Measurements from ENCODE around the gene CLEC4C.

- TF ChIP-seq POLR2A (IDR thresholded peaks at IDR 0.05), result no peak
- TF ChIP-seq, protein P1, sequence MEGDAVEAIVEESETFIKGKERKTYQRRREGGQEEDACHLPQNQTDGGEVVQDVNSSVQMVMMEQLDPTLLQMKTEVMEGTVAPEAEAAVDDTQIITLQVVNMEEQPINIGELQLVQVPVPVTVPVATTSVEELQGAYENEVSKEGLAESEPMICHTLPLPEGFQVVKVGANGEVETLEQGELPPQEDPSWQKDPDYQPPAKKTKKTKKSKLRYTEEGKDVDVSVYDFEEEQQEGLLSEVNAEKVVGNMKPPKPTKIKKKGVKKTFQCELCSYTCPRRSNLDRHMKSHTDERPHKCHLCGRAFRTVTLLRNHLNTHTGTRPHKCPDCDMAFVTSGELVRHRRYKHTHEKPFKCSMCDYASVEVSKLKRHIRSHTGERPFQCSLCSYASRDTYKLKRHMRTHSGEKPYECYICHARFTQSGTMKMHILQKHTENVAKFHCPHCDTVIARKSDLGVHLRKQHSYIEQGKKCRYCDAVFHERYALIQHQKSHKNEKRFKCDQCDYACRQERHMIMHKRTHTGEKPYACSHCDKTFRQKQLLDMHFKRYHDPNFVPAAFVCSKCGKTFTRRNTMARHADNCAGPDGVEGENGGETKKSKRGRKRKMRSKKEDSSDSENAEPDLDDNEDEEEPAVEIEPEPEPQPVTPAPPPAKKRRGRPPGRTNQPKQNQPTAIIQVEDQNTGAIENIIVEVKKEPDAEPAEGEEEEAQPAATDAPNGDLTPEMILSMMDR (IDR thresholded peaks at IDR 0.05), result no peak
Measured at GRCh38 chr12:7758766-7759140, 11.6 kb upstream of the CLEC4C start.

All from adrenal gland (tissue), 5 donors.